Activated CD8-positive, alpha-beta T cell treated with anti-CD3 and anti-CD28 coated beads for 36 hours (primary cell): Measurements from ENCODE around the gene MRTFA. TPM values are rescaled to one million over a fixed set of nuclear protein-coding genes. Genes with fewer than 3 reads are reported as not detected.

Source experiments
- ATAC-seq: fragments of 200-7000 bp; cut with Tn5 transposase; one replicate; pipeline ENCODE4 v1.10.0; 2021; ENCODE audit warnings: mild to moderate bottlenecking, moderate library complexity
- CTCF ChIA-PET: fragments of 350-600 bp; sonication (Branson Sonifier 250); formaldehyde crosslinking; loops from one replicate; lab custom pipeline; 2021; ENCODE audit warnings: antibody characterized with exemption; lab: Charles Lee
- POLR2A ChIA-PET: fragments of 350-600 bp; sonication (Branson Sonifier 250); formaldehyde crosslinking; loops from one replicate; lab custom pipeline; 2021; ENCODE audit warnings: antibody characterized with exemption; lab: Charles Lee
- DNase-seq: peaks from one replicate; pipeline ENCODE4 v3.0.0-alpha.2; 2020
- H3K27ac Mint-ChIP-seq: one replicate; pipeline ENCODE4 v1.8.0; 2021; ENCODE audit warnings: mild to moderate bottlenecking, mixed read lengths
- H3K27me3 Mint-ChIP-seq: one replicate; pipeline ENCODE4 v1.8.0; 2021; ENCODE audit warnings: mixed read lengths
- H3K36me3 Mint-ChIP-seq: one replicate; pipeline ENCODE4 v1.8.0; 2021; ENCODE audit warnings: low read depth, mixed read lengths
- H3K4me1 Mint-ChIP-seq: one replicate; pipeline ENCODE4 v1.8.0; 2021; ENCODE audit warnings: low read depth, mixed read lengths
- H3K4me3 Mint-ChIP-seq: one replicate; pipeline ENCODE4 v1.8.0; 2021; ENCODE audit warnings: mild to moderate bottlenecking, moderate library complexity, mixed read lengths
- H3K9me3 Mint-ChIP-seq: one replicate; pipeline ENCODE4 v1.8.0; 2021; ENCODE audit warnings: mixed read lengths
- CTCF ChIP-seq: fragments of 200-600 bp; IDR thresholded peaks from one replicate; pipeline ENCODE4 v1.8.0; 2022; ENCODE audit warnings: antibody characterized with exemption, mild to moderate bottlenecking
- intact Hi-C: fragments of 100-400 bp; cut with micrococcal nuclease; formaldehyde crosslinking; loops from one replicate; pipeline ENCODE4 v1.10.0; 2022
- total RNA-seq, 2 experiments: library from RNA; stranded (reverse); gene quantifications; one replicate each; pipeline ENCODE4 v1.2.3, GENCODE V29; 2021

Gene MRTFA
- total RNA-seq, 2 experiments from 2014 or later = 37.4 to 40.0 TPM

- TF ChIP-seq CTCF = no peak
- Mint-ChIP-seq H3K27me3 (no peaks in the 10 kb centered on the region), H3K4me3 (no peak overlapping the region), H3K9me3 (peaks cover 8% of the 10 kb centered on the region), H3K36me3 (peaks cover 17% of the 10 kb centered on the region), H3K4me1 (peaks cover 21% of the 10 kb centered on the region), H3K27ac (no peak overlapping the region)
- CTCF ChIA-PET = interaction anchor here (1.2 kb wide), 1 partner anchor 34 kb away, joined by 3 read pairs; no protein-coding TSS in a partner anchor
- no peak for DNase-seq
- ATAC-seq = no peak
- intact Hi-C loops = no loop called here
- POLR2A ChIA-PET = no interaction called here
Measured at GRCh38 chr22:40616578-40616977, 19.9 kb downstream of the MRTFA start.

- Mint-ChIP-seq H3K4me3 (no peak overlapping the region), H3K27ac (no peak overlapping the region), H3K36me3 (peaks cover 5% of the 10 kb centered on the region), H3K27me3 (no peaks in the 10 kb centered on the region), H3K4me1 (peaks cover 31% of the 10 kb centered on the region), H3K9me3 (peaks cover 1% of the 10 kb centered on the region)
- ATAC-seq (no peak), DNase-seq (no peak)
- ChIA-PET POLR2A (no interaction called here), CTCF (no interaction called here)
- intact Hi-C loops = no loop called here
- TF ChIP-seq CTCF = no peak
Measured at GRCh38 chr22:40613067-40613466, 23.5 kb downstream of the MRTFA start.

- POLR2A ChIA-PET = interaction anchor here (0.6 kb wide), 1 partner anchor 30 kb away, joined by 3 read pairs; no protein-coding TSS in a partner anchor
- DNase-seq (no peak), ATAC-seq (no peak)
- intact Hi-C loops = no loop called here
- TF ChIP-seq CTCF = no peak
- H3K9me3 Mint-ChIP-seq = no peaks in the 10 kb centered on the region
- no peak overlapping the region for H3K4me3 Mint-ChIP-seq
- peaks cover 2% of the 10 kb centered on the region for H3K36me3 Mint-ChIP-seq
- no peaks in the 10 kb centered on the region for H3K27me3 Mint-ChIP-seq
- H3K27ac Mint-ChIP-seq = no peak overlapping the region
- peaks cover 32% of the 10 kb centered on the region for H3K4me1 Mint-ChIP-seq
- CTCF ChIA-PET = interaction anchor here (1.1 to 1.4 kb wide), 3 partner anchors 9 to 176 kb away, joined by 3 to 5 read pairs (median 4); no protein-coding TSS in a partner anchor
Measured at GRCh38 chr22:40612291-40612751, 24.2 kb downstream of the MRTFA start.

GRCh38 chr22:40611606-40612005, 24.9 kb downstream of the MRTFA start:
- no peak overlapping the region for H3K4me3 Mint-ChIP-seq
- ChIA-PET CTCF (interaction anchor here (0.8 to 1.4 kb wide), 4 partner anchors 9 to 175 kb away, joined by 3 to 5 read pairs (median 4); no protein-coding TSS in a partner anchor), POLR2A (no interaction called here)
- DNase-seq (no peak), ATAC-seq (no peak)
- H3K4me1 Mint-ChIP-seq = peaks cover 37% of the 10 kb centered on the region
- H3K27me3 Mint-ChIP-seq = no peaks in the 10 kb centered on the region
- no peak for TF ChIP-seq CTCF
- no peaks in the 10 kb centered on the region for H3K36me3 Mint-ChIP-seq
- H3K9me3 Mint-ChIP-seq = no peaks in the 10 kb centered on the region
- intact Hi-C loops = no loop called here
- no peak overlapping the region for H3K27ac Mint-ChIP-seq

- H3K36me3 Mint-ChIP-seq = no peaks in the 10 kb centered on the region
- no peak overlapping the region for H3K27ac Mint-ChIP-seq
- no peaks in the 10 kb centered on the region for H3K27me3 Mint-ChIP-seq
- DNase-seq (no peak), ATAC-seq (no peak)
- ChIA-PET CTCF (interaction anchor here (1.5 kb wide), 1 partner anchor 123 kb away, joined by 3 read pairs; no protein-coding TSS in a partner anchor), POLR2A (no interaction called here)
- no peak for TF ChIP-seq CTCF
- H3K4me3 Mint-ChIP-seq = no peak overlapping the region
- peaks cover 47% of the 10 kb centered on the region for H3K4me1 Mint-ChIP-seq
- intact Hi-C loops = no loop called here
- H3K9me3 Mint-ChIP-seq = no peaks in the 10 kb centered on the region
Measured at GRCh38 chr22:40610329-40610850, 26.1 kb downstream of the MRTFA start.
